GM18907 (cell line): ENCODE measurements around the gene GRIP2.

Source experiments
- ATAC-seq: cut with Tn5 transposase; IDR thresholded peaks from one replicate; pipeline ENCODE4 v1.9.1; 2021; ENCODE audit warnings: mild to moderate bottlenecking, moderate library complexity; ENCODE audit not compliant: unreplicated experiment

Gene GRIP2

DNA sequence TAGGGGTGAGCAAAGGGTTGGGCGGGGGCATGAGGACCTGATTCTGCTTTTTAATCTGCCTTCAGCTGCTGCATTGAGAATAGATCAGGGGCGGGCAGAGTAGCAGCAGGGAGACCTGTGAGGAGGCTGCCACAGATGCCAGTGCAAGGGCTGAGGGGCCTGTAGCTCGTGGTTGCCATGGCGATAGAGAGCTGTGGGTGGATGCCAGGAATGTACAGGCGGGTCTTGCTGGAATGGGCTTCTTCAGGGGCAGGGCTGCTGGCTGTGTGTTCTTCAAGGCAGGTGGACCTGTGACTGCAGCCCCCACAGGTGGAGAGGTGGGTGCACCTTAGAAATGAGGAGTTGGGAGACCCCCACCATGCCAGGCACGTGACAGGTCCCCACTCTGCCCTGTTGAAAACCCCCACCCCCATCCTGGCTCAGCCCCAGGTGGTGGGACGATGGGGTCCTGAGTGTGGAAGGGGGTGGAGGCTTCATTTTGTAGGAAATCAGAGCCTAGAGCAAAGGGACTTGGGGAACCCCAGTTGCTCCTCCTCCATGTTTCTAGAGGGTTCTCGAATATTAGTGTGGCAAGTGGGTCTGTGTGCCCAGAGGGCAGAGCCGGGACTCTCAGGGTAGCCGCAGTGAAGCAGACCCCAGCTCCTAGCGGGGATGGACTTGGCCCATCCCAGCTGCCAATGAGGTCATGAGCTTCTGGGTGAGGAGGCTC lies 99.5 kb downstream of the GRIP2 start:
- ATAC-seq, result no peak

DNA sequence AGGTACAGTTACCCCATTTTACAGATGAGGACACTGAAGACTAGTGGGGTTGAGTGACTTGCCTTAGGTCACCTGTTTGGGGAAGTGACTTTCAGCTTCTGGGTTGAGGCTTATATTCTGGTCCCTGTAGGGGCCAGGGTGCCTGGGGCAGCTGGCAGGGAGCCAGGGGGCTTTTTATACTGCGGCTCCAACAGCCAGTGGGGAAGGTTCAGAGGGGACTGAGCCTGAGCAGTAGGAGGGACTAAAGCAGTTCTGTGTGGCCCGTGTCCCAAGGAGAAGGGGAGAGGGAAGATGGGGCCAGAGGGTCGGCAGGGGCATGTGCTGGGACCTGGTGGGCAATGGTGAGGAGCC lies 100.0 kb downstream of the GRIP2 start:
- ATAC-seq, result no peak

DNA sequence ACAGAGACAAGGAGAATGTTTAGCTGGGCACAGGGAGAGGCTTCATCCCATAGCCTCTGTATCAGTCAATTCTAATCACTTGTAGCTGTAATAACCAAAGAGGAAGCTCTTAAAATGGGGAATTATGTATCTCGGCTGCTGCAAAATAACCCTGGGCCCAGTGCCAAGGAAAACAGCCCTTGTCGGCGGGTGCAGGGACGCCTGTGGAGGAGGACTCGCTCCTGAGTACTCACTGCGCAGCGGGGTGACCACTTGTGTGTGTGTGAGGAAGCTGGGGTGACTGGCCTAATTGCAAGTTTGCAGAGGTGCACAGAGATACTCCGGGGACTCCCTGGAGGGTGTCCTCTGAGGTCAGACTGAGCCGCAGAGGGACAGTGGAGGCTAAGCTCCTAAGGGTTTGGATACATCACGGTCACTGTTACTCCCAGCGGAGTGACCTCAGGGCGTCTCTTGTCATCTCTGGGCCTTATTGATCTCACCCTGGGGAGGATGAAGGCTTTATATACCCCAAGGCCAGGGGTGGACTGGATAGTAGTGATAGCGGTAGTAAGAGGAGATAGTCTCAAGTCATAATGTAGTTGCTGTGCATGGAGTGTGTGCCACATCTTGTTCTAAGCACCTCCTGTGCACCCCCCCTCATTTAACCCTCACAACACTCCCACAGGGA lies 100.5 kb downstream of the GRIP2 start:
- no peak for ATAC-seq
